ENCODE measurements around the gene RING1.

RING1 gene

GRCh38 chr6:33171880-33172687, 36.2 kb upstream of the RING1 start:
- DNase-seq (ENCODE audit: low read depth) = no peak

GRCh38 chr6:33172688-33173534, 35.4 kb upstream of the RING1 start:
- peak; percentile 6 for DNase-seq (ENCODE audit: low read depth)

- no peak for DNase-seq (ENCODE audit: low read depth)
These were observed 34.6 kb upstream of the RING1 start for GRCh38 chr6:33173535-33174180.

GRCh38 chr6:33174784-33175183, 33.5 kb upstream of the RING1 start:
- no peak for DNase-seq (ENCODE audit: low read depth)

- no peak for DNase-seq (ENCODE audit: low read depth)
These were observed 32.7 kb upstream of the RING1 start for GRCh38 chr6:33175436-33176069.

GRCh38 chr6:33176906-33177305, 31.4 kb upstream of the RING1 start:
- no peak for DNase-seq (ENCODE audit: low read depth)

- no peak for DNase-seq (ENCODE audit: low read depth)
These were observed 30.5 kb upstream of the RING1 start for GRCh38 chr6:33177552-33178446.

GRCh38 chr6:33178755-33179475, 29.4 kb upstream of the RING1 start:
- DNase-seq (ENCODE audit: low read depth) = no peak

GRCh38 chr6:33181141-33181540, 27.2 kb upstream of the RING1 start:
- DNase-seq (ENCODE audit: low read depth) = no peak

- DNase-seq (ENCODE audit: low read depth) = no peak
These were observed 25.1 kb upstream of the RING1 start for GRCh38 chr6:33183071-33183683.

- no peak for DNase-seq (ENCODE audit: low read depth)
These were observed 23.1 kb upstream of the RING1 start for GRCh38 chr6:33185190-33185589.

GRCh38 chr6:33185654-33186187, 22.6 kb upstream of the RING1 start:
- no peak for DNase-seq (ENCODE audit: low read depth)

GRCh38 chr6:33187809-33188208, 20.5 kb upstream of the RING1 start:
- DNase-seq (ENCODE audit: low read depth) = no peak

- no peak for DNase-seq (ENCODE audit: low read depth)
These were observed 19.1 kb upstream of the RING1 start for GRCh38 chr6:33189164-33189563.

GRCh38 chr6:33189625-33190448, 18.5 kb upstream of the RING1 start:
- no peak for DNase-seq (ENCODE audit: low read depth)

GRCh38 chr6:33190504-33191107, 17.7 kb upstream of the RING1 start:
- DNase-seq (ENCODE audit: low read depth) = no peak

GRCh38 chr6:33191383-33192104, 16.8 kb upstream of the RING1 start:
- no peak for DNase-seq (ENCODE audit: low read depth)

Data from non-pigmented ciliary epithelial cell (primary cell).